D721Med (cell line): Measurements from ENCODE around the gene BAG3.

Experiments
- DNase-seq: peaks from one replicate; pipeline ENCODE4 v3.0.0; 2011; ENCODE audit warnings: low spot score; ENCODE audit not compliant: insufficient read length
- FAIRE-seq: peaks from 2 replicates; lab custom pipeline; 2011; peaks lifted over from hg19 to GRCh38; lab: Jason Lieb, UNC
- TF ChIP-seq, protein P1 (sequence below): IDR thresholded peaks from 2 replicates; pipeline ENCODE4 v1.5.1; 2012; ENCODE audit warnings: mild to moderate bottlenecking, control low read depth; ENCODE audit not compliant: insufficient read depth; ENCODE audit errors: missing control alignments

Gene BAG3

DNA sequence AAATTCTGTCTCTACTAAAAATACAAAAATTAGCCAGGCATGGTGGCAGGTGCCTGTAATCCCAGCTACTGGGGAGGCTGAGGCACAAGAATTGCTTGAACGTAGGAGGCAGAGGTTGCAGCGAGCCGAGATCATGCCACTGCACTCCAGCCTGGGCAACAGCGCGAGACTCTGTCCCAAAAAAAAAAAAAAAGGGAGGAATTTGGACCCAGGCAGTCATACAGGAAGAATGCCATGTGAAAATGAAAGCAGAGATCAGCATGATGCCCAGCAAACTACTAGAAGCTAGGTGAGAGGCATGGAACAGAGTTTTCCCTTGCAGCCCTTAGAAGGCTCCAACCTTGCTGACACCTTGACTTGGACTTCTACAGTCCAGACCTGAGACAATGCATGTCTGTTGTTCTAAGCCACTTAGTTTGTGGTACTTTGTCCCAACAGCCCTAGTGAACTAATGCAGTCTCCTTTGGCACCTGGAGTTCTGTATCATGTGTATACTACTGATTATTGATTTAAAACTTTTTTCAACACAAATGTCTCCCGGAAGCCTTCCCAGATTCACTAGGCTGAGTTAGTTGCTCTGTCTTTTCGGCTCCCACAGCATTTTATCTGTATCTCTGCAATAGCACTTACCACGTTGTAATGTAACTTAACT, 10.2 kb upstream of the BAG3 start:
- DNase-seq, result no peak
- TF ChIP-seq, protein P1, sequence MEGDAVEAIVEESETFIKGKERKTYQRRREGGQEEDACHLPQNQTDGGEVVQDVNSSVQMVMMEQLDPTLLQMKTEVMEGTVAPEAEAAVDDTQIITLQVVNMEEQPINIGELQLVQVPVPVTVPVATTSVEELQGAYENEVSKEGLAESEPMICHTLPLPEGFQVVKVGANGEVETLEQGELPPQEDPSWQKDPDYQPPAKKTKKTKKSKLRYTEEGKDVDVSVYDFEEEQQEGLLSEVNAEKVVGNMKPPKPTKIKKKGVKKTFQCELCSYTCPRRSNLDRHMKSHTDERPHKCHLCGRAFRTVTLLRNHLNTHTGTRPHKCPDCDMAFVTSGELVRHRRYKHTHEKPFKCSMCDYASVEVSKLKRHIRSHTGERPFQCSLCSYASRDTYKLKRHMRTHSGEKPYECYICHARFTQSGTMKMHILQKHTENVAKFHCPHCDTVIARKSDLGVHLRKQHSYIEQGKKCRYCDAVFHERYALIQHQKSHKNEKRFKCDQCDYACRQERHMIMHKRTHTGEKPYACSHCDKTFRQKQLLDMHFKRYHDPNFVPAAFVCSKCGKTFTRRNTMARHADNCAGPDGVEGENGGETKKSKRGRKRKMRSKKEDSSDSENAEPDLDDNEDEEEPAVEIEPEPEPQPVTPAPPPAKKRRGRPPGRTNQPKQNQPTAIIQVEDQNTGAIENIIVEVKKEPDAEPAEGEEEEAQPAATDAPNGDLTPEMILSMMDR, result no peak
- FAIRE-seq, result no peak

DNA sequence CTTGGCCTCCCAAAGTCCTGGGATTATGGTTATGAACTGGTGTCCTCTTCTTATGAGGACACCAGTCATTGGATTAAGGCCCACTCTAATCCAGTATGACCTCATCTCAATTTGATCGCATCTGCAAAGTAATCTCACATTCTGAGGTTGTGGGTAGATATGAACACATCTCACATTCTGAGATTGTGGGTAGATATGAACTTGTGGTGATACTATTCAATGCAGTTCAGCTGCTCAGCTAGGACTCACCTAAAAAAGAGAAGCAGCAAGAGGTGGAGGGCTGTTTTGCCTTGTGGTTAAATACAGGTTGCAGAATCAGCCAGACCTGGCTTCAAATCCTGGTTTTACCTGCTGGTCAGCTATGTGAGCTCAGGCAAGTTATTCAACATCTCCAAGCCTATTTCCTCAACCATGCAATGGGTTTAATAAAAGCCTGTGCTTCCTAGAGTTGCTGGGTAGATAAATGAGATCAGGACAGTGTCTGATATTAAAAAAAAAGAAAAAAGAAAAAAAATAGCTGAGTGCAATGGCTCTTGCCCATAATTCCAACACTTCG, 8.5 kb upstream of the BAG3 start:
- DNase-seq (no peak), FAIRE-seq (no peak)
- TF ChIP-seq, protein P1, result no peak

DNA sequence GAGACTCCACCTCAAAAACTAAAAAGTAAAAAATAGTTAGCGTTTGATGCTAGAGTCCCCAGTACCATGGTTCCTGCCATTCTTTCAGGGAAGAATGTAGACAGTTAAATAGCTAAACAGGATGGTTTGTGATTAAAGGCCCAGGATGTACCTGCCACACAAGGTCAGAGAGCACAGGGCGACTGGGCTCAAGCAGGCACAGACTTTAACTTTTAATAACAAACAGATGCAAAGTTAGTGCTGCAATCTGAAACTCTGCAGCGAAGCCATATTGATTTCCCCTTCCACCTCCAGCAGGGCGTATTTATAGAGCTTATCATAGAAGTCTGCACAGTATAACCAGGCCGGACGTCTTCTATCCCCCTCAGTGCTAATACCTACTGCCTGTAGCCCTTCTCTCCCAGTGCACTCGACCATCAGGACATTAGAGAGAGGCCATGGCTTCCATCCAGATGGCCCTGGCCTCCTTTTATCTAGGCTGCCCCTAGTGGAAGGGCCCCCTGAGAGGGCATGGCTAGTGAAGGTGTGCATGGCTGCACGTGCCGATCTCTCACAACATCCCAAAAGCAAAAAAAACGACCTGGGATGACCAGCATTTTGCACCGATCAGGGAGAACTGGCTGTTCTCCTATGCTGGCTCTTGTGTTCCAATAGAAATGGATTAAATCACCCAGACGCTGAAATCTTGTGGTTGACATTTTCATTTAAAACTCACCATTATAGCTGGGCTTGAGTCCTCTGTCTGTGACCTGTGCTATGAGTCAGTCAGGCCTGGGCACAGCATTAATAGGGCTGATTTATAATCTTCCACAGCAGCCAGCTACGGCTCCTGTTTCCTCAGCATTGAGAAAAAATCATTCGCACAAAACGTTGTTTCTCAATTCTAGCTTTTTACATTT, 7.6 kb upstream of the BAG3 start:
- FAIRE-seq, result no peak

DNA sequence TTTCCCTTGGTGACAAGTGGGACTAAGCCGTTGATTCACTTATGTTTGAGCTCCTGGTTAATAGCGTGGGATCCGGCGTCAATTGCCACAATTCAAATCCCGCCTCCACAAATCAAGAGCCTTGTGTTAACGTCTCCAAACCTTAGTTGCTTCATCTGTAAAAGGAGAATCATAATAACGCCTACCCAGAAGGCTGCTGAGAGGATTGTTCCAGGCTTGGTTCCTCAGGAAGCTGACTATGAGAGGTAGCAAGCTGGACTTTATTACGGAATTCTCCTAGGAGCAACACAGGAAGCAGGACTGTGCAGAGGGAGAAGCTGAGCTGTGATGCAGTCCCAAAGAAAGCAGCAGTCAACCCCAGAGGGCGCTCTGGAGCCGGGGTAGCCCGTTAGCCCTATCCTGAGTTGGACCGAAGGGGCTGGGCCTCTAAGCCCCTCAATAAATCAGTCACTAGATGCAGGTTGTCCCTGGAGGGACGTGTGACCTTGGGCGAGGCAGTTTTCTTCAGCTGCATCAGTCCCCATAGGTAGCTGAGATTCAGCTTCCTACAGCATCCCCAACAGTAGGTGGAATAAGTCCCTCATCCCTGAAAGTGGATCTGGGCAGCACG, 6.9 kb upstream of the BAG3 start:
- DNase-seq, result no peak
- TF ChIP-seq, protein P1, result peak; percentile 20
- no peak for FAIRE-seq

More for the DNA sequence above, 7.6 kb upstream of the BAG3 start:
- no peak for DNase-seq
- TF ChIP-seq, protein P1, result no peak

DNA sequence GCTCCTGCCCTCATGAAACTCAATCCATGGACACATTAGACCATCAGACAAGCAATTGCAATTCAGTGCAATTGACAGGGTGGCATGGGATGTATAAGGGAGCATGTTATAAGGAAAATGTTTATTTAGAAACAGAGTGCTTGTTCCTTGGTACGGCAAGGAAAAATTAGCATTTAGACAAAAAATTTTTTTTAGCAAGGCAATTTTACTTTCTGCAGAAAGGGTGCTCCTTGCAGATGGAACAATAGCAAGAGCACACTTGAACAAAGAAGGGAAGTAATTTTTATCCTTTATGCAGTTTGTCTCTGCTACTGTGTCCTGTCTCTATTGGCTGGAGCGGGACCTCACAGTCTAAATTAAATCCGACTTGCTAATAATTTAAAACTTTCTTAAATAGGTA, 6.2 kb upstream of the BAG3 start:
- FAIRE-seq, result no peak
- DNase-seq, result no peak
- TF ChIP-seq, protein P1, result no peak

DNA sequence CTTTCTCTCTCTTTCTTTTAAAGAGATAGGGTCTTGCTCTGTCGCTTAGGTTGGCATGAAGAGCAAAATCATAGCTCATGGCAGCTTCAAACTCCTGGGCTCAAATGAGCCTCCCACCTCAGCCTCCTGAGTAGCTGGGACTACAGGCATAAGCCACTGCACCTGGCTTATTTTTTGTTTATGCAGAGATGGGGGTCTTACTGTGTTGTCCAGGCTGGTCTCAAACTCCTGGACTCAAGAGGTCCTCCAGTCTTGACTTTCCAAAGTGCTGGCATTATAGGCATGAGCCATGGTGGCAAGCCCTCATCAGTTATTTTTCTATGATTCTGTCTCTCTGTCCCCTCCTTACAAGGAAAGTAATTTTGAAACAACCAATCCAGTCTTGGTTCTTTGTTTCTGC, 1.1 kb upstream of the BAG3 start:
- DNase-seq (no peak), FAIRE-seq (no peak)

More for the DNA sequence above, 1.1 kb upstream of the BAG3 start:
- TF ChIP-seq, protein P1, result no peak
